SK-N-SH (cell line): ENCODE results near the gene SLC47A1. TPM values are rescaled to one million over a fixed set of nuclear protein-coding genes. Genes with fewer than 3 reads are reported as not detected.
"Not testable (repeated sequence)": the region's sequence is repeated elsewhere in the genome, so short reads cannot be mapped to it uniquely, and the experiment has no call there.

Source experiments
- CTCF ChIA-PET: fragments of 300-600, 350-600 bp; formaldehyde crosslinking; extraction: SDS; loops from one replicate; lab custom pipeline; 2021; lab: Yijun Ruan, JAX
- POLR2A ChIA-PET: fragments of 350-600 bp; sonication (Branson Sonifier 250); formaldehyde crosslinking; extraction: SDS; loops from one replicate; lab custom pipeline; 2020; ENCODE audit warnings: antibody characterized with exemption, inconsistent platforms; lab: Yijun Ruan, JAX
- DNase-seq: peaks from one replicate; pipeline ENCODE4 v3.0.0; 2012
- H2AFZ ChIP-seq: fragments of 200-600 bp; sonication (generic); 2 replicates; pipeline ENCODE4 v1.8.1; 2016; ENCODE audit warnings: antibody characterized with exemption, mild to moderate bottlenecking, low read depth
- H3F3A ChIP-seq: fragments of 200-600 bp; sonication (generic); replicated peaks from 2 replicates; pipeline ENCODE3; 2016; ENCODE audit warnings: antibody characterized with exemption, mild to moderate bottlenecking; ENCODE audit not compliant: insufficient read depth
- H3K27ac ChIP-seq, 2 experiments: fragments of 200-500 bp in 1 of 2; fragments of 200-600 bp in 1 of 2; sonication (Bioruptor generic) in 1 of 2; sonication (generic), shearing (Covaris generic) in 1 of 2; 2 replicates each; pipeline versions ENCODE4 v1.5.1 to v1.6.1; 2014 to 2016; ENCODE audit warnings: low read depth in 2 of 2, inconsistent platforms in 1 of 2, low read length in 1 of 2, mild to moderate bottlenecking in 1 of 2, mixed read lengths in 1 of 2
- H3K27me3 ChIP-seq: fragments of 200-600 bp; sonication (generic), shearing (Covaris generic); 2 replicates; pipeline ENCODE4 v1.6.1; 2016; ENCODE audit warnings: mixed run types; ENCODE audit not compliant: insufficient read depth
- H3K36me3 ChIP-seq, 2 experiments: fragments of 200-500 bp in 1 of 2; fragments of 200-600 bp in 1 of 2; sonication (Bioruptor generic) in 1 of 2; sonication (generic) in 1 of 2; replicated peaks in 1 of 2; 2 replicates each; pipeline versions ENCODE3 to v1.5.1; 2014 to 2016; ENCODE audit warnings: low read length in 1 of 2, mild to moderate bottlenecking in 1 of 2; ENCODE audit not compliant: insufficient read depth in 2 of 2, control insufficient read depth in 1 of 2
- H3K4me1 ChIP-seq, 2 experiments: fragments of 200-500 bp in 1 of 2; fragments of 200-600 bp in 1 of 2; sonication (Bioruptor generic) in 1 of 2; sonication (generic), shearing (Covaris generic) in 1 of 2; 2 replicates each; pipeline versions ENCODE4 v1.5.1 to v1.6.1; 2014 to 2016; ENCODE audit warnings: low read depth in 1 of 2, low read length in 1 of 2, mixed run types in 1 of 2; ENCODE audit not compliant: insufficient read depth in 2 of 2, control insufficient read depth in 1 of 2
- H3K4me2 ChIP-seq: fragments of 200-600 bp; sonication (generic), shearing (Covaris generic); 2 replicates; pipeline ENCODE4 v1.6.1; 2017; ENCODE audit warnings: mixed run types
- H3K4me3 ChIP-seq, 2 experiments: fragments of 200-500 bp in 1 of 2; fragments of 200-600 bp in 1 of 2; sonication (Bioruptor generic) in 1 of 2; sonication (generic), shearing (Covaris generic) in 1 of 2; 2 replicates each; pipeline versions ENCODE4 v1.5.1 to v1.8.1; 2014 to 2016; ENCODE audit warnings: low read depth in 2 of 2, inconsistent platforms in 1 of 2, low read length in 1 of 2, mild to moderate bottlenecking in 1 of 2, mixed read lengths in 1 of 2, moderate library complexity in 1 of 2
- H3K79me2 ChIP-seq: fragments of 200-600 bp; sonication (generic); 2 replicates; pipeline ENCODE4 v1.8.1; 2017; ENCODE audit warnings: mild to moderate bottlenecking; ENCODE audit not compliant: insufficient read depth
- H3K9ac ChIP-seq: fragments of 200-600 bp; sonication (generic); 2 replicates; pipeline ENCODE4 v1.6.1; 2017; ENCODE audit warnings: mixed run types
- H3K9me2 ChIP-seq: fragments of 200-600 bp; sonication (generic); 2 replicates; pipeline ENCODE4 v1.6.1; 2017; ENCODE audit warnings: mixed run types
- H3K9me3 ChIP-seq: fragments of 200-600 bp; sonication (generic); 2 replicates; pipeline ENCODE4 v1.6.1; 2017; ENCODE audit warnings: mixed run types, mild to moderate bottlenecking, moderate library complexity
- H4K20me1 ChIP-seq: fragments of 200-600 bp; sonication (generic); 2 replicates; pipeline ENCODE4 v1.6.1; 2017; ENCODE audit warnings: mild to moderate bottlenecking, mixed run types; ENCODE audit not compliant: insufficient read depth
- EP300 ChIP-seq, 2 experiments: IDR thresholded peaks; 2 replicates each; pipeline versions ENCODE4 v1.4.0 to v1.6.1; 2012; ENCODE audit warnings: borderline replicate concordance in 1 of 2, low read depth in 1 of 2, low read length in 1 of 2
- EZH2phosphoT487 ChIP-seq: fragments of 200-600 bp; sonication (generic); IDR thresholded peaks from 2 replicates; pipeline ENCODE4 v1.6.1; 2017; ENCODE audit warnings: low read depth, mixed run types, mild to moderate bottlenecking, antibody characterized with exemption, moderate library complexity, borderline replicate concordance
- FOSL2 ChIP-seq: IDR thresholded peaks from 2 replicates; pipeline ENCODE4 v1.4.0; 2012; ENCODE audit warnings: low read depth, mild to moderate bottlenecking, moderate library complexity, borderline replicate concordance
- FOXJ3 ChIP-seq: sonication (generic); formaldehyde crosslinking; IDR thresholded peaks from 2 replicates; pipeline ENCODE4 v1.5.1; 2020; ENCODE audit warnings: mild to moderate bottlenecking, missing genetic modification reagents
- GATA2 ChIP-seq: sonication (generic); formaldehyde crosslinking; IDR thresholded peaks from 2 replicates; pipeline ENCODE4 v1.5.0; 2020; ENCODE audit warnings: mild to moderate bottlenecking, missing genetic modification reagents
- MEF2A ChIP-seq: IDR thresholded peaks from 2 replicates; pipeline ENCODE4 v1.4.0; 2012; ENCODE audit warnings: low read depth, borderline replicate concordance
- MXI1 ChIP-seq: IDR thresholded peaks from 2 replicates; pipeline ENCODE4 v1.6.1; 2012; ENCODE audit warnings: mild to moderate bottlenecking, low read depth, low read length, improper control_type of control experiment
- NRF1 ChIP-seq: IDR thresholded peaks from 2 replicates; pipeline ENCODE4 v1.6.1; 2012; ENCODE audit warnings: low read depth, mild to moderate bottlenecking, low read length
- RFX5 ChIP-seq: IDR thresholded peaks from 2 replicates; pipeline ENCODE4 v1.6.1; 2012; ENCODE audit warnings: mild to moderate bottlenecking, improper control_type of control experiment, low read length
- TCF12 ChIP-seq: IDR thresholded peaks from 2 replicates; pipeline ENCODE4 v1.4.0; 2012
- TEAD4 ChIP-seq: IDR thresholded peaks from 2 replicates; pipeline ENCODE4 v1.4.0; 2012; ENCODE audit warnings: mild to moderate bottlenecking, borderline replicate concordance; ENCODE audit not compliant: insufficient read depth
- WGBS: methylation state at CpG from one replicate; pipeline ENCODE4 v1.1.6; 2017; ENCODE audit warnings: low lambda C conversion rate; 5-methylcytosine and 5-hydroxymethylcytosine counted together
- polyA plus RNA-seq, 3 experiments: library from polyadenylated mRNA; depleted of rRNA; stranded (reverse); fragments of >200 nt; gene quantifications; 2 replicates each; pipeline ENCODE4 v1.2.3, GENCODE V29; 2012
- TF ChIP-seq, protein P1 (sequence below): IDR thresholded peaks from 2 replicates; pipeline ENCODE4; 2012
- TF ChIP-seq, protein P2 (sequence below): IDR thresholded peaks from 2 replicates; pipeline ENCODE4 v1.6.1; 2012; ENCODE audit warnings: mild to moderate bottlenecking, low read depth, low read length, moderate library complexity
- TF ChIP-seq, protein P3 (sequence below): fragments of 150-350 bp; IDR thresholded peaks from 2 replicates; pipeline ENCODE4 v1.6.1; 2016; ENCODE audit warnings: mild to moderate bottlenecking, low read depth, low read length
- TF ChIP-seq, protein P4 (sequence below): fragments of 150-350 bp; IDR thresholded peaks from 2 replicates; pipeline ENCODE4 v1.6.1; 2017; ENCODE audit warnings: antibody characterized with exemption, low read length, low read depth, borderline replicate concordance
- TF ChIP-seq, protein P5 (sequence below): IDR thresholded peaks from 2 replicates; pipeline ENCODE4 v1.4.0; 2012; ENCODE audit warnings: low read depth, borderline replicate concordance

Gene SLC47A1
- polyA plus RNA-seq, 1 of the 3 experiments (the other 2 are of a cell fraction), result 3.5 TPM

DNA sequence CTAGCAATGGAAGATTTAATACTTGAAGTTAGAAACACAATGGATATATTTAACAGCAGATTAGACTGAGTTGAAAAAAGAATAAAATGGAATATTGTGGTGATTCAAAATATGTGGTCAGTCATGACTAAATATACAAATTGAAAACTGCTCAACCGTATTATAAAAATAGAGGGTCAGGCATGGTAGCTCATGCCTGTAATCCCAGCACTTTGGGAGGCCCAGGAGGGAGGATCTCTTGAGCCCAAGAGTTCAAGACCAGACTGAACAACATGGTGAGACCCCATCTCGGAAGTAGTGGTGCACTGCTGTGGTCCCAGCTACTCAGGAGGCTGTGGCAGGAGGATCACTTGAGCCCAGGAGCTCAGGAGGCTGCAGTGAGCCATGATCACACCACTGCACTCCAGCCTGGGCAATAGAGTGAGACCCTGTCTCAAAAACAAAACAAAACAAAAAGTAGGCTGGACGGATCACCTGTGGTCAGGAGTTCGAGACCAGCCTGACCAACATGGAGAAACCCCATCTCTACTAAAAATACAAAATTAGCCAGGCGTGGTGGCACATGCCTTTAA lies 24.3 kb upstream of the SLC47A1 start:
- H4K20me1 ChIP-seq, H3K79me2 ChIP-seq, H3K27me3 ChIP-seq, H3K4me3 ChIP-seq, H3K4me1 ChIP-seq, H3K27ac ChIP-seq, POLR2A ChIA-PET, H3K36me3 ChIP-seq, H2AFZ ChIP-seq, H3K4me2 ChIP-seq, DNase-seq, H3K9ac ChIP-seq, H3K9me3 ChIP-seq, H3K9me2 ChIP-seq: not testable (repeated sequence)
- WGBS, result 90% methylated on average over 5 of the region's 5 CpGs
- peaks cover 17% of the 10 kb centered on the region for H3F3A ChIP-seq
- CTCF ChIA-PET, result interaction anchor here (0.7 to 3.0 kb wide), 5 partner anchors 13 to 257 kb away, joined by 3 to 14 read pairs (median 4); partner anchors contain the start of gene B9D1

DNA sequence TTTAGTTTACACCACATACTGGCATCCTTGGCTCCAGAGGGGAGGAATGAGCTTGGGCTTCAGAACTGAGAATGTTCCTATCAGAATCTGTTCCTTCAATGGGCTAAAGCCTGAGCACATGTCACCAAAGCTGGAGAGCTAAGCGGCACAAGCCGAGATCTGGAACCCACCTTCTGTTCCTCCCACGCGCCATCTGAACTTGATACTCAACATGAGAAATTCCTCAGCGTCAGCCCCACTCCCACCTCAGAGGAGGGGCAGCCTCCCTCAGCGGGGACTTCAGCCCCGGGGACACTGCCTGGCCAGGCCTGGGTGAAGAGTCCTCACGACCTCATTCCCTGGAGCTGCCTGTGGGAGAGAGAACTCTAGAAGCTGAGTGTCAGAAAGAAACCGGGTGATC lies 22.8 kb upstream of the SLC47A1 start:
- WGBS, result 80% methylated on average over 9 of the region's 9 CpGs
- CTCF ChIA-PET, result interaction anchor here (0.7 to 9.8 kb wide), 6 partner anchors 12 to 253 kb away, joined by 3 to 292 read pairs (median 4); partner anchors contain the start of gene B9D1

More for the DNA sequence above, 22.8 kb upstream of the SLC47A1 start:
- H3K36me3 ChIP-seq, result no peaks in the 10 kb centered on the region
- no peaks in the 10 kb centered on the region for H3K9me3 ChIP-seq
- no peaks in the 10 kb centered on the region for H4K20me1 ChIP-seq
- H3K27ac ChIP-seq, result no peak overlapping the region
- no peak overlapping the region for H3K4me3 ChIP-seq
- H2AFZ ChIP-seq, result no peak overlapping the region
- no peaks in the 10 kb centered on the region for H3K9me2 ChIP-seq
- H3K4me2 ChIP-seq, result no peak overlapping the region
- POLR2A ChIA-PET, result no interaction called here
- H3K27me3 ChIP-seq, result no peaks in the 10 kb centered on the region
- DNase-seq, result no peak
- no peaks in the 10 kb centered on the region for H3K79me2 ChIP-seq
- peaks cover 16% of the 10 kb centered on the region for H3F3A ChIP-seq
- no peak overlapping the region for H3K9ac ChIP-seq
- peaks cover 0 to 6% of the 10 kb centered on the region in 2 experiments; a peak in 1 of 4 replicates for H3K4me1 ChIP-seq
- TF ChIP-seq, protein P1, sequence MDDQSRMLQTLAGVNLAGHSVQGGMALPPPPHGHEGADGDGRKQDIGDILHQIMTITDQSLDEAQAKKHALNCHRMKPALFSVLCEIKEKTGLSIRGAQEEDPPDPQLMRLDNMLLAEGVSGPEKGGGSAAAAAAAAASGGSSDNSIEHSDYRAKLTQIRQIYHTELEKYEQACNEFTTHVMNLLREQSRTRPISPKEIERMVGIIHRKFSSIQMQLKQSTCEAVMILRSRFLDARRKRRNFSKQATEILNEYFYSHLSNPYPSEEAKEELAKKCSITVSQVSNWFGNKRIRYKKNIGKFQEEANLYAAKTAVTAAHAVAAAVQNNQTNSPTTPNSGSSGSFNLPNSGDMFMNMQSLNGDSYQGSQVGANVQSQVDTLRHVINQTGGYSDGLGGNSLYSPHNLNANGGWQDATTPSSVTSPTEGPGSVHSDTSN, result no peak
- TF ChIP-seq GATA2 (CRISPR knock-in tag), result no peak
- no peak for TF ChIP-seq FOXJ3
- TF ChIP-seq EZH2phosphoT487, result no peak
- no peak for TF ChIP-seq MEF2A
- no peak for TF ChIP-seq TEAD4
- TF ChIP-seq, protein P2, sequence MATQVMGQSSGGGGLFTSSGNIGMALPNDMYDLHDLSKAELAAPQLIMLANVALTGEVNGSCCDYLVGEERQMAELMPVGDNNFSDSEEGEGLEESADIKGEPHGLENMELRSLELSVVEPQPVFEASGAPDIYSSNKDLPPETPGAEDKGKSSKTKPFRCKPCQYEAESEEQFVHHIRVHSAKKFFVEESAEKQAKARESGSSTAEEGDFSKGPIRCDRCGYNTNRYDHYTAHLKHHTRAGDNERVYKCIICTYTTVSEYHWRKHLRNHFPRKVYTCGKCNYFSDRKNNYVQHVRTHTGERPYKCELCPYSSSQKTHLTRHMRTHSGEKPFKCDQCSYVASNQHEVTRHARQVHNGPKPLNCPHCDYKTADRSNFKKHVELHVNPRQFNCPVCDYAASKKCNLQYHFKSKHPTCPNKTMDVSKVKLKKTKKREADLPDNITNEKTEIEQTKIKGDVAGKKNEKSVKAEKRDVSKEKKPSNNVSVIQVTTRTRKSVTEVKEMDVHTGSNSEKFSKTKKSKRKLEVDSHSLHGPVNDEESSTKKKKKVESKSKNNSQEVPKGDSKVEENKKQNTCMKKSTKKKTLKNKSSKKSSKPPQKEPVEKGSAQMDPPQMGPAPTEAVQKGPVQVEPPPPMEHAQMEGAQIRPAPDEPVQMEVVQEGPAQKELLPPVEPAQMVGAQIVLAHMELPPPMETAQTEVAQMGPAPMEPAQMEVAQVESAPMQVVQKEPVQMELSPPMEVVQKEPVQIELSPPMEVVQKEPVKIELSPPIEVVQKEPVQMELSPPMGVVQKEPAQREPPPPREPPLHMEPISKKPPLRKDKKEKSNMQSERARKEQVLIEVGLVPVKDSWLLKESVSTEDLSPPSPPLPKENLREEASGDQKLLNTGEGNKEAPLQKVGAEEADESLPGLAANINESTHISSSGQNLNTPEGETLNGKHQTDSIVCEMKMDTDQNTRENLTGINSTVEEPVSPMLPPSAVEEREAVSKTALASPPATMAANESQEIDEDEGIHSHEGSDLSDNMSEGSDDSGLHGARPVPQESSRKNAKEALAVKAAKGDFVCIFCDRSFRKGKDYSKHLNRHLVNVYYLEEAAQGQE, result no peak
- TF ChIP-seq, protein P3, sequence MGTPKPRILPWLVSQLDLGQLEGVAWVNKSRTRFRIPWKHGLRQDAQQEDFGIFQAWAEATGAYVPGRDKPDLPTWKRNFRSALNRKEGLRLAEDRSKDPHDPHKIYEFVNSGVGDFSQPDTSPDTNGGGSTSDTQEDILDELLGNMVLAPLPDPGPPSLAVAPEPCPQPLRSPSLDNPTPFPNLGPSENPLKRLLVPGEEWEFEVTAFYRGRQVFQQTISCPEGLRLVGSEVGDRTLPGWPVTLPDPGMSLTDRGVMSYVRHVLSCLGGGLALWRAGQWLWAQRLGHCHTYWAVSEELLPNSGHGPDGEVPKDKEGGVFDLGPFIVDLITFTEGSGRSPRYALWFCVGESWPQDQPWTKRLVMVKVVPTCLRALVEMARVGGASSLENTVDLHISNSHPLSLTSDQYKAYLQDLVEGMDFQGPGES, result no peak
- no peak for TF ChIP-seq NRF1
- TF ChIP-seq EP300 (IDR thresholded peaks at IDR 0.05; ENCODE audit: borderline replicate concordance in 1 of 2, low read depth in 1 of 2, low read length in 1 of 2), result no peak
- TF ChIP-seq, protein P4, sequence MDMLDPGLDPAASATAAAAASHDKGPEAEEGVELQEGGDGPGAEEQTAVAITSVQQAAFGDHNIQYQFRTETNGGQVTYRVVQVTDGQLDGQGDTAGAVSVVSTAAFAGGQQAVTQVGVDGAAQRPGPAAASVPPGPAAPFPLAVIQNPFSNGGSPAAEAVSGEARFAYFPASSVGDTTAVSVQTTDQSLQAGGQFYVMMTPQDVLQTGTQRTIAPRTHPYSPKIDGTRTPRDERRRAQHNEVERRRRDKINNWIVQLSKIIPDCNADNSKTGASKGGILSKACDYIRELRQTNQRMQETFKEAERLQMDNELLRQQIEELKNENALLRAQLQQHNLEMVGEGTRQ, result no peak
- no peak for TF ChIP-seq MXI1
- TF ChIP-seq, protein P5, sequence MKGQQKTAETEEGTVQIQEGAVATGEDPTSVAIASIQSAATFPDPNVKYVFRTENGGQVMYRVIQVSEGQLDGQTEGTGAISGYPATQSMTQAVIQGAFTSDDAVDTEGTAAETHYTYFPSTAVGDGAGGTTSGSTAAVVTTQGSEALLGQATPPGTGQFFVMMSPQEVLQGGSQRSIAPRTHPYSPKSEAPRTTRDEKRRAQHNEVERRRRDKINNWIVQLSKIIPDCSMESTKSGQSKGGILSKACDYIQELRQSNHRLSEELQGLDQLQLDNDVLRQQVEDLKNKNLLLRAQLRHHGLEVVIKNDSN, result no peak
- TF ChIP-seq RFX5, result no peak
- no peak for TF ChIP-seq FOSL2
- no peak for TF ChIP-seq TCF12
